Activated CD4-positive, CD25-positive, alpha-beta regulatory T cell treated with anti-CD3 and anti-CD28 coated beads, Interleukin-2, amount 50 U/mL, for 24 hours (primary cell): ENCODE data around the gene HRH1.

Source experiments
- ATAC-seq, 2 donors: fragments of 150-1000 bp; cut with Tn5 transposase; one replicate each; pipeline ENCODE4 v1.10.0; 2021; ENCODE audit warnings: mild to moderate bottlenecking in 1 of 2, moderate library complexity in 1 of 2

HRH1 gene

DNA sequence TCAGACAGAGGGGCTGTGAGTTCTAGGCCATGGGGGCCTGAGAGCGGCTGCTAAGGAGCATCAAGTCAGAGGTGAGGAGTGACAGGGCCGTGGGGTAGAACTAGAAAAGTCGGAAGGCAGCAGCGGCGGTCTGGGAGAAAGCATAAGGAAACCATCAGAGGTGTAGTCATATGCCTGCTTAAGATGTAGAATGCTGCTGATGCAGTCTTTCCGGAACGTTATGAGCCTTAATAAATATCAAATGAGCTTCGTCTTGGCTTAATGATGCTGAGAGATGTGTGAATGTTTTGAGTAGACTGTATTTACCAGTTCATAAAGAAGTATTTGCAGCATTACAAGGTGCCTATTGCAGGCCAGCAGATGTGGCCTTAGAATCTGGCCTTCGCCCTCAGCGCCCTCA is 133.1 kb downstream of the HRH1 start:
- no peak for ATAC-seq

DNA sequence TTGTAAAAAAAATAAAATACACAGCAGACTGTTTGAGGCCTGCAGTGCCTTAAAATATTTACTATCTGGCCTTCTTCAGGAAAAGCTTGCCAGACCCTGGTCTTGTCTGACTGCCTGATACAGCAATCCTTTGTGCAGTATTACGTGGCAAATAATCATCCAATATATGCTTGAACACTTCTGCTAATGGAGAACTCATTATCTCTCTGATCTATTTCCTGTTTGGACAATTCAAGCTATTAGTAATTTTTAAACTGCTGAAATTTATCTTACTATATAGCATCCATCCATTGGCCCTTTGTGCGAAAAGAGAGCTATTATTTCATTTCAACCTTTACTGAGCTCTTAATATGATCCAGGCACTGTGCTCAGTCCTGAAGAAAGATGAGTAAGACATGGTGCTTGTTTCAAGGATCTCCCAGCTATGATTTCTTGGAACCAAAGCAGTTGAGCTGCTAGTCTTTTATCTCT is 133.8 kb downstream of the HRH1 start:
- ATAC-seq: no peak

DNA sequence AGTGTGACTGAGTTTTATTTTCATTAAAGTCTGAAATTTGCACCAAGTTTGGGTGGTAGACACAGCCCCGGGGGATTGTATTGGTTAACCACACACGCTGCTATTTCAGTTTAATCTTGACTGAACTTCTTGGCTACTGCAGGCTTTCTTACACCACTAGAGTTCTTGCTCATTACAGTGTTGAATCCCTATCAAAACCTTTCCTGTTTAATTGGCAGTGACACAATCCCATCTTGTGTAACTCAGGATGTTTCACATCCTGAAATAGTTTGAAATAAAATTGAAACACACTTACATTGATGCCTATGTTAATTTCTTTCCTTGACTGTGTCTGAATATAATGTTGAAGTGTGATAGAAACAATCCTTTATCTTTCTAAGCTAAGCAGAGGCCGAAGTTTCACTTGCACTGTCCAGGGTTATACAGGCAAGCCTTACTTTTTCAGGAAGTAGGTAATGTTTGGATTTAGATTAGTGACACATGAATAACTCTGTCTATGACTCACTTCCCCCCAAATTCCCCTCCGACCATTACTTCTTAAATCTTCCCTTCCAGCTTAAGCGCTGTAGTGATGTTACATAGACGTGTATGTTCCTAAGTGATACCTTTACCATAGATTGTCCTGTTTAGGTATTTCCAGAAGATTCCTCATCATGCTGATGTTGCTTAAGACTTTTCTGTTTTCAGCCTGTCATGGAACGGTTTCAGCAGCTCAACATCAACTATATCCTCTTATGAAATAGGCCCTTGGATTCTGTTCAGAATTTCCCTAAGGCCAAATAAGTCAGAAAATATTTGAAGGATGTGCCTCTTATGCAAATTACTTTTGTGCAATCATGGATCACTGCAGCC is 134.7 kb downstream of the HRH1 start:
- peak; percentile 51 for ATAC-seq

DNA sequence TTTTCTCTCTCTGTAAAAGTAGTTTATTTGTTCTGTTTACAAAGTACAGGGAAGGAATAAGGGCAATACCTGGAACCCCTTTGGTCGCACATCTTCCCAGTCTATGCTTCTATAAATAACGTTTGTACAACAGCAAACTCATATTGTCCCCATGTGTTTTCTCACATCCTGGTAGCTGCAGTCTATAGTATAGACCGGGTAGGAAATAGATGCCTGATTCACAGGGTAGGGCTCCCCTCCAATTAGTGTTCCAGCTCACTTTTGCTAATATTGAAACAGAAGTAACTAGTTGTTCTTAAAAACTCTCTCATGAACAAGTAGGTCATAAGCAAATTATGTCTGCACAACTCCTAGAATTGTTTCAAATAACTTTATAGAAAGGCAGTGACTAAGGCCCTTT is 135.6 kb downstream of the HRH1 start:
- ATAC-seq: peak in 1 of 2 donors; percentile 30

DNA sequence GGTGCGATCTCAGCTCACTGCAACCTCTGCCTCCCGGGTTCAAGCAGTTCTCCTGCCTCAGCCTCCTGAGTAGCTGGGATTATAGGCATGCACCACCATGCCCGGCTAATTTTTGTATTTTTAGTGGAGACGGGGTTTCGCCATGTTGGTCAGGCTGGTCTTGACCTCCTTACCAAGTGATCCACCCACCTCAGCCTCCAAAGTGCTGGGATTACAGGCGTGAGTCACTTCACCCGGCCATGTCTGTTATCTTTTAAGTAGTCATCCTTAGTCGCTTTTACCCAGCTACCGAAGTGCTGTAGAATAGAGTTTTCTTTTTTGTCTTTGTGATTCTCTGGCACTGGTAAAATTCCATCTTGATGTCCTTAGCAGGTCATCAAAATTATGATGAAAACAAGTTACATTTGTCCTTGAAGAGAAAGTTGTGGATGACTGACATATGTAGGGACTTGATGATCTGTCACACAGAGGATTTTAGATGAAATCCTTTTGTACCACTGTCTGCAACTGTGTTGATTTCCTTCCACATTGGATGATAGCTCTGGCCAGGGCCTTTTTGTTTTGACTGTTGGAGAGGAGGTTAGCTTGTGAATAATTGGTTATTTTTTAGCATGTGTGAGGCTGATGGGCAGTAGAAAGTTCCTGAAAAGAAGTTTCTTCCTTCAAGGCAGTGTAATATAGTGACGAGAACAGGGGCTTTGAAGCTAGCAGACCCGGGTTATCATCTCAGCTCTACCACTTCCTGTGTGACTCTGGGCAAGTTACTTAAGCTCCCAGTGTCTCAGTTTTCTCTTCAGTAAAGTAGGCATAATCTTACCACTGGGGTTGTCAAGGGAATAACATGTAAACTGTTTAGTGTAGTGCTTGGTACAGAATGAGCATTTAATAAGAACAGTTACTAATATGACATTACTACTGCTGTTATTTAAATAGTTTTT is 136.7 kb downstream of the HRH1 start:
- peak; percentile 74 to 79 for ATAC-seq

DNA sequence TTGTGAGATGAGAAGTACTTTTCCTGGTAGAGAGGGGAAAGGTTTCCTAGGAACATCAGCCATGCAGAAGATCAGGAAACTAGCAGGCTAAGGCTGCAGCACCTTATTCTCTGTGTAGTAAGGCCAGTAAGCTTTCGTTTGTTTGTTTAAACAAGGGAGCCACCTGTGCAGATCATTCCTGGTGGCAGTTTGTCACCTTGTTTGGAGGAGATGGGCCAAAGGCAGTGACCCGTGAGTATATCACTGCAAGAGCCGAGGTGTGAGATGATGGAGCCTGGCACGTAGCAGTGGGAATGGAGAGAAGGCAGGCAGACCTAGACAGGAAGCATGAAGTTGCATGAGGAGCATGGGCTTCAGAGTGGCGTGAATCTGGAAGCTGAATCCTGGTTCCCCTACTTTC is 137.5 kb downstream of the HRH1 start:
- ATAC-seq: no peak

DNA sequence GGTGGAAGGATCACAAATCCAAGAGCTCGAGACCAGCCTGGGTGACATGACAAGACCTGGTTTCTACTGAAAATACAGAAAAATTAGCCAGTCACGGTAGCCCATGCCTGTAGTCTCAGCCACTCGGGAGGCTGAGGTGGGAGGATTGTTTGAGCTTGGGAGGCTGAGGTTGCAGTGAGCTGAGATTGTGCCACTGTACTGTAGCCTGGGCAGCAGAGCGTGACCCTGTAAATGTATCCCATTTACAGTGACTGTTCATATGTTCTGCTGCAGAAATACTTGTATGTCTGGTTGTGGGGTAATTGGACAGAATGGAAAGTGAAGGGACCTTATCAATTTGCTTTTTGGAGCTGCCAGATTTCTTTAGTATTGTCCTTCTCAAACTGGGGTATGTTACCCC is 142.8 kb downstream of the HRH1 start:
- no peak for ATAC-seq

DNA sequence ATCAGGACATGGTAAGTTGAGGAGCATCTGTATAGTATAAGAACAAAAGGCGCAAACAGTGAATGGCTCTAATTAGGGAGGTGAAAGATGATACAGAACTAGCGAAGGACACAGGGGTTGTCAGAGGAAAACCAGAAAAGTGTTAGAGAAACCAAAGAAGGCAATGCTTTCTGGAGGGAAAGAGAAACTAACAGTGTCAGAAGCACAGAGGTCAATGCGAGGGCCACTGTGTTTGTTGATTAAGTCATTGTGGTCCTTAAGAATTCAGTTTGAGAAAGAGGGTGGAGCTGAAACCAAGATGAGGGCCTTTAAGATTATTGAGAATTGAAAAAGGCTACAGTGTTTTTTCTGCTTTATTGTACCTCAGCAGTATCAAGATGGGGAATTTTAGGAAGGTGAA is 146.7 kb downstream of the HRH1 start:
- ATAC-seq: peak; percentile 56

DNA sequence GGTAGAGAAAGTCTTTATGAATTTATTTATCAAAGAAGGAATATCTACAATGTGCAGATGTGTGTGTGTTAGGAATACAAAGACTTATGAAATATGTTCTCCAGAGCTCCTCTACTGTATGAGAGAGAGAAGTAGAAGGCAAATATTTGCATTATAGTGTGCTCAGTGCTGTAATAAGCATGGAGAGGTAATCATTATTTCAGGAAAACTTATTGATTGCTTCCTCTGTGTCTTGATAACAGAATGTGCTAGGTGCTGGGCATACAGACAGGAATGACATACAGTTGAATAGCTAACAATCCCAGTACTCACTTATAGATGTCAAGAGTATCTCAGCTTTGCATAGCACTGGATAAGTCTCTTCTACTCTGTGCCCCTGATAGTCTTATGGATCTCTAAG is 148.2 kb downstream of the HRH1 start:
- no peak for ATAC-seq

DNA sequence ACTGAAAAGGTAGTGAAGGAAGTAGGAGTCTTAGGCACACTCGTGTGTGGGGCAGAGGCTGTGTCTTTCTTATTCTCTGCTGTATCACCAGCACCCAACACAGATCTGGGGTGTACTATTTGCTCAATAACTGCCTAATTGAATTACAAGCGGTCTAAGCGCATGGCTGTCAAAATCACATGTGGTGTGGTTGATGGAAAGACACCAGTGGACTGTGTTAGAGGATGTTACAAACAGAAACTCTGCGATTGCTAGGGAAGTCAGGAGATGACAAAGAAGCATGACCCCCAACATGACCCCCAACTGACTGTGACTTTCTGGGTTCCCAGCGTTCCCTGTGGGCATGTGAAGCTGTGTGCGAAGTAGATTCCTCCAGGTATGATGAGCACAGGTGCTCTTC is 149.9 kb downstream of the HRH1 start:
- ATAC-seq: no peak

DNA sequence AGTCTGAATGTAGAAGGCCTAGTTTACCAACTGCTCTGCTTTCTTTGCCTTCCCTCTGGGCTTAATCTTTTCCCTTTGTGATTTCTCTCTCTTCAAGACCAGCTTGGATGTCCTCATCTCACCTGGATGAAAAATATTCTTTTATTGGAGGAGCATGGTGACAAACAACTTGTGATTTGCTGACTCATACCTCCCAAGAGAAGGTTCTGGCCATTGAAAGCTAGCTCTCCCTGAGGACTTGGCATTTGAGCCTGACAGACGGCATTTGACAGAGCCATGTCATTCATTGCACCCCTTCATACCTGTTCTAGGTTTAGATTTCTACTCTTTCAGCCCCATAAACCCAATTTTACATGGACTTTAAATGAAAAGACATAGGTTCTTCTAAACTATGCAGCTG is 151.2 kb downstream of the HRH1 start:
- no peak for ATAC-seq

DNA sequence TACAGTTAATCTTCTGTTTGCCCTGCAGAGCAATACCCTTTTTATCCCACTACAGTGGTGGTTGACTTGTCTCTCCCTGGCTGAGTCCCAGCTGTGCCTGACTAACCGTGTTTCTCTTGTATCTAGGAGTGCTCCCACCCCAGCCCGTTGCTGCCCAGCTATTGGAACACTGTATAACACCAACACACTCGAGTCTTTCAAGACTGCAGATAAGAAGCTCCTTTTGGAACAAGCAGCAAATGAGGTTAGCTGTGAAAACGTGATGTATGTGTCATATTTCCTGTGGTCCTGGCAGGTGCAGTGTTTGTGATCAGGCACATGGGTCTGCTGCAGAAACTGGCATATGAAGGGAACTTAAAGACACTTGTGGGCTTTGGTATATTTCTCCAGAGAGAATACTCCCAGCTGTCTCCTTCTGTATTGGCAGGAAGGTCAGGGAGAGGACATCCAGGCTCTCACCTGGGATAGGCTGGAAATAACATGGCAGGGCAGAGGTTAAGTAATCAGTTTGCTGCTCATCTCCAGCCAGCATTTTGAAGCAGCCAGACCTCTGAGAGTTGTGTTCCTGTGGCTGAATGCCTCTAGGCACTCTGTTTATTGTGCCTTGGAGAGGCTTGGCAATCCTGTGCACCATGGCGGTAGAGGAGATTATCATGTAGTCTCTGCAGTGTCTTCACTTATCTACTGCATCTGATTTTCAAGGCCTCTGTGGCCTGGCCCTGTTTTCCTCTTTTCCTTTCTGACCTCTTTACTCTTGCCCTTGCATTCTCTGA is 152.7 kb downstream of the HRH1 start:
- ATAC-seq: peak; percentile 88 to 91

DNA sequence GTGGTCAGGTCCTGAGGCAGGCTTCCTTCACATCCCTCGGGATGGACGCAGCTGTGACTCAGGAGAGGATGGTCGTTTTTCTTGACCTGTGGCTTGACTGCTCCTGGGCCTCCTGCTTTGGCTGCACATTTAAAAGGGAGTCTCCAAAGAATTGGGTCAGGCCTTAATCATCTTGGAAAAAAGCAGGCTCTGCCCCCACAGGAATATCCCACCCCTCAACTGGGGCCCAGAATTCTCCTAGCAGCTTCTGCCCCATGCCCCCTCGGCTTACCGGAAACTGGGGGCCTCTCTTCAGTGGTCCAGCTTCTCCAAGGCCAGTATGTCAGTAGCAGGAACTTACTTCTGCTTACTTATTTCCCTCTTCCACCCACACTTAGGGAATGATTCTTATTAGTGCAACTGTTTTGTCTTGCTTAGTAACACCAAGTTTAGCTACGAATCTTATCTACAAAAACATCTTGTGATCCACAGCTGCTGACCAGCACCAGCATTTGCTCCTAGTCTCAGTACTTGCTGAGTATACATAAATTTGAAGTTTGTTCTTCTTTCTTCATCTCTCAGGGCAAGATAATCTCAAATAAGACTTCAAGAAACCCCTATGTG is 153.6 kb downstream of the HRH1 start:
- ATAC-seq: no peak

DNA sequence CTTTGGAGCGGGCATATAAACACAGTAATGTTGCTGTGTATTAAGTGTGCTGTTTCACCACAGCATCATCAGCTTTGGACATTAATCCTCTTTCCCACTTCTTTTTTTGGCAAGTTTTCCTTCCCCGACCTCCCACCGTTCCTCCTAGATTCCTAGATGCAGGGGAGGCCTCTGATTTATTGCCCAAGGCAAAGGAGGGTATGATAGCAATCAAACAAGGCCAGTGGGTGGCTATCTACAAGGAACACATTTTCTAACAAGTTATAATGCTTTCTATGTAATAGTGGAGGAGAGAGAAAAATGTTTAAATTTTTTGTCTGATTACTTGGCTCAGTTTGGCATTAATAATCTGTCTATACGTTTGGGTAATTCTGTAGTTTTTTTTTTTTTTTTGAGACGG is 156.0 kb downstream of the HRH1 start:
- no peak for ATAC-seq

DNA sequence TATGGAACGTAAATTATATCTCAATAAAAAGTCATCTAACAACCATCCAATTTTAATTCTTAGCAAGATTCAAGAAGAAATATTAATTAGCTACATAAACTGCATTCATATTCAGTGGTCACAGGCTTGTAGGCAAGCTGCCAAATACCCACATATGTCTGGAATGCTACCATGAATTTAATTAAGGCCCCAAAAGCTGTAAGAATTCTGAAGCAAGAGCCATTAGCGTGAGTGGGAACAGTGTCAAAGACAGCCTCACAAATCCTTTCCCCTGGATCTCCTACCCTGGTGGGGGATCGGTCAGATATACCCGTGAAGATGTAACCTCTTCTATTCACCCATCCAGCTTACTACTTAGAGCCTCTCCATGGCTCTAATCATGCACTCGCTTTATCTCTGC is 157.9 kb downstream of the HRH1 start:
- ATAC-seq: no peak
